Activated naive CD4-positive, alpha-beta T cell treated with anti-CD3 and anti-CD28 coated beads, Interleukin-2, amount 50 U/mL, for 16 hours (primary cell): ENCODE results near the gene CA10.

ENCODE experiments used
- DNase-seq: peaks from one replicate; pipeline ENCODE4 v3.0.0-alpha.2; 2020

The CA10 gene

GRCh38 chr17:51855806-51856205, 302.7 kb downstream of the CA10 start:
- DNase-seq = no peak

GRCh38 chr17:51853857-51854256, 304.7 kb downstream of the CA10 start:
- DNase-seq = no peak

- no peak for DNase-seq
Measured at GRCh38 chr17:51852603-51853002, 305.9 kb downstream of the CA10 start.

- DNase-seq = no peak
Measured at GRCh38 chr17:51850201-51850600, 308.3 kb downstream of the CA10 start.

- DNase-seq = no peak
Measured at GRCh38 chr17:51848451-51848850, 310.1 kb downstream of the CA10 start.

GRCh38 chr17:51846566-51846965, 311.9 kb downstream of the CA10 start:
- DNase-seq = no peak

GRCh38 chr17:51845776-51846175, 312.7 kb downstream of the CA10 start:
- DNase-seq = no peak

GRCh38 chr17:51842763-51843162, 315.8 kb downstream of the CA10 start:
- DNase-seq = no peak

- no peak for DNase-seq
Measured at GRCh38 chr17:51841669-51842068, 316.8 kb downstream of the CA10 start.

GRCh38 chr17:51840688-51841087, 317.8 kb downstream of the CA10 start:
- DNase-seq = no peak

- DNase-seq = no peak
Measured at GRCh38 chr17:51833620-51834019, 324.9 kb downstream of the CA10 start.

- DNase-seq = no peak
Measured at GRCh38 chr17:51833045-51833444, 325.5 kb downstream of the CA10 start.

GRCh38 chr17:51830886-51831285, 327.6 kb downstream of the CA10 start:
- DNase-seq = no peak

GRCh38 chr17:51830451-51830850, 328.1 kb downstream of the CA10 start:
- DNase-seq = no peak

GRCh38 chr17:51828901-51829300, 329.6 kb downstream of the CA10 start:
- DNase-seq = no peak

GRCh38 chr17:51827140-51827539, 331.4 kb downstream of the CA10 start:
- no peak for DNase-seq

GRCh38 chr17:51820766-51821165, 337.7 kb downstream of the CA10 start:
- DNase-seq = no peak

- DNase-seq = no peak
Measured at GRCh38 chr17:51820252-51820651, 338.3 kb downstream of the CA10 start.

GRCh38 chr17:51819341-51820219, 338.9 kb downstream of the CA10 start:
- no peak for DNase-seq

GRCh38 chr17:51818777-51819176, 339.7 kb downstream of the CA10 start:
- no peak for DNase-seq

GRCh38 chr17:51817955-51818354, 340.6 kb downstream of the CA10 start:
- no peak for DNase-seq

- no peak for DNase-seq
Measured at GRCh38 chr17:51817117-51817516, 341.4 kb downstream of the CA10 start.

GRCh38 chr17:51815097-51815496, 343.4 kb downstream of the CA10 start:
- no peak for DNase-seq

GRCh38 chr17:51814521-51814920, 344.0 kb downstream of the CA10 start:
- no peak for DNase-seq

GRCh38 chr17:51813784-51814174, 344.7 kb downstream of the CA10 start:
- DNase-seq = no peak
